GM12878 (cell line): ENCODE results near the gene ZNF428. TPM values are rescaled to one million over a fixed set of nuclear protein-coding genes. Genes with fewer than 3 reads are reported as not detected.

Experiments used
- ATAC-seq: fragments of 200-7000 bp; cut with Tn5 transposase; 3 replicates; pipeline ENCODE4 v1.9.1; 2020; ENCODE audit warnings: mild to moderate bottlenecking, moderate library complexity
- BruUV-seq: library from RNA; stranded (reverse); fragments of 400-500 nt; replicated peaks from 2 replicates; lab custom pipeline; 2021; lab: Mats Ljungman, UMichigan
- CTCF ChIA-PET: fragments of 300-600 bp; sonication (Branson Sonifier 250); formaldehyde crosslinking; extraction: SDS; loops from one replicate; lab custom pipeline; 2021; ENCODE audit warnings: inconsistent platforms; lab: Yijun Ruan, JAX
- POLR2A ChIA-PET: fragments of 350-600 bp; formaldehyde crosslinking; extraction: SDS; loops from one replicate; lab custom pipeline; 2021; ENCODE audit warnings: inconsistent platforms; lab: Charles Lee
- RAD21 ChIA-PET: fragments of 300-600 bp; sonication (Branson Sonifier 250); formaldehyde crosslinking; loops from one replicate; lab custom pipeline; 2023; ENCODE audit warnings: antibody characterized with exemption; ENCODE audit not compliant: unreplicated experiment; lab: Charles Lee
- SMC1A ChIA-PET: fragments of 300-600 bp; sonication (Branson Sonifier 250); formaldehyde crosslinking; loops from one replicate; lab custom pipeline; 2023; ENCODE audit not compliant: unreplicated experiment, uncharacterized antibody; lab: Charles Lee
- DNase-seq: peaks from one replicate; pipeline ENCODE4 v3.0.0-alpha.2; 2011; ENCODE audit warnings: low read depth, low spot score
- FAIRE-seq: peaks from 3 replicates; lab custom pipeline; 2011; peaks lifted over from hg19 to GRCh38; lab: Jason Lieb, UNC
- H2AFZ ChIP-seq: 2 replicates; pipeline ENCODE4 v1.6.0; 2011; ENCODE audit warnings: low read depth, low read length, control low read depth; ENCODE audit not compliant: control insufficient read depth
- H3K27ac ChIP-seq: 2 replicates; pipeline ENCODE4 v1.5.1; 2011; ENCODE audit warnings: control low read depth; ENCODE audit not compliant: control insufficient read depth, insufficient read depth
- H3K27me3 ChIP-seq, 2 experiments: replicated peaks in 1 of 2; 2 replicates each; pipeline versions ENCODE4 v1.6.0 to v1.6.1; 2011; ENCODE audit warnings: low read length in 1 of 2; ENCODE audit not compliant: control insufficient read depth in 2 of 2, insufficient read depth in 2 of 2
- H3K36me3 ChIP-seq, 2 experiments: 2 replicates each; pipeline ENCODE4 v1.5.1; 2011; ENCODE audit warnings: low read length in 1 of 2; ENCODE audit not compliant: control insufficient read depth in 2 of 2, insufficient read depth in 2 of 2
- H3K4me1 ChIP-seq: 2 replicates; pipeline ENCODE4 v1.6.1; 2011; ENCODE audit warnings: mild to moderate bottlenecking, low read length, moderate library complexity, mixed read lengths; ENCODE audit not compliant: control insufficient read depth, insufficient read depth
- H3K4me2 ChIP-seq: 2 replicates; pipeline ENCODE4 v1.6.0; 2011; ENCODE audit warnings: control low read depth; ENCODE audit not compliant: control insufficient read depth, insufficient read depth
- H3K4me3 ChIP-seq: fragments of 200-600 bp; sonication (generic); 2 replicates; pipeline ENCODE4 v1.5.1; 2016
- H3K79me2 ChIP-seq: 2 replicates; pipeline ENCODE4 v1.6.0; 2011; ENCODE audit warnings: low read length; ENCODE audit not compliant: control insufficient read depth, insufficient read depth
- H3K9ac ChIP-seq: 2 replicates; pipeline ENCODE4 v1.8.0; 2011; ENCODE audit warnings: low read length, control low read depth, mixed read lengths; ENCODE audit not compliant: control insufficient read depth, insufficient read depth
- H3K9me3 ChIP-seq: replicated peaks from 3 replicates; pipeline ENCODE4 v1.5.1; 2011; ENCODE audit warnings: mild to moderate bottlenecking, low read length; ENCODE audit not compliant: control insufficient read depth, insufficient read depth
- H4K20me1 ChIP-seq: 2 replicates; pipeline ENCODE4 v1.6.0; 2011; ENCODE audit not compliant: control insufficient read depth, insufficient read depth
- ATF2 ChIP-seq: IDR thresholded peaks from 2 replicates; pipeline ENCODE4 v1.6.1; 2012; ENCODE audit warnings: low read length, inconsistent platforms
- CHD4 ChIP-seq: fragments of 200-600 bp; sonication (generic); IDR thresholded peaks from 2 replicates; pipeline ENCODE4 v1.6.1; 2016; ENCODE audit warnings: mild to moderate bottlenecking
- IRF5 ChIP-seq: fragments of 450-650 bp; IDR thresholded peaks from 2 replicates; pipeline ENCODE4 v1.6.1; 2017; ENCODE audit warnings: borderline replicate concordance
- MYB ChIP-seq: fragments of 150-350 bp; IDR thresholded peaks from 2 replicates; pipeline ENCODE4 v1.6.1; 2014; ENCODE audit warnings: mild to moderate bottlenecking, low read depth, low read length, borderline replicate concordance
- RELB ChIP-seq: fragments of 450-650 bp; IDR thresholded peaks from 2 replicates; pipeline ENCODE4 v1.6.1; 2017; ENCODE audit warnings: low read depth, mild to moderate bottlenecking, moderate library complexity
- STAT1 ChIP-seq: fragments of 450-650 bp; conservative IDR thresholded peaks from 2 replicates; pipeline ENCODE4 v1.6.1; 2014; ENCODE audit warnings: antibody characterized with exemption, mild to moderate bottlenecking
- ZBTB33 ChIP-seq: fragments of 450-650 bp; IDR thresholded peaks from 2 replicates; pipeline ENCODE4 v1.6.1; 2017; ENCODE audit warnings: mild to moderate bottlenecking
- WGBS: methylation state at CpG from one replicate; pipeline ENCODE4 v1.1.6; 2016; ENCODE audit warnings: low lambda C conversion rate; ENCODE audit not compliant: insufficient replicate concordance, insufficient coverage; ENCODE audit errors: missing lambda C conversion rate; 5-methylcytosine and 5-hydroxymethylcytosine counted together
- in situ Hi-C: fragments of 300-500 bp; cut with MboI; formaldehyde crosslinking; loops from 9 replicates; pipeline ENCODE4 v1.14.3; 2018; ENCODE audit warnings: mixed read lengths
- intact Hi-C: fragments of 100-400 bp; cut with micrococcal nuclease; formaldehyde crosslinking; loops from one replicate; pipeline ENCODE4 v1.14.2; 2022; ENCODE audit not compliant: unreplicated experiment
- polyA plus RNA-seq, 11 experiments: library from polyadenylated mRNA; depleted of rRNA in 4 of 11; unstranded in 6 of 11; stranded (reverse) in 5 of 11; fragments of >200 nt; fragmentation: Nextera tagmentation in 4 of 11; fragmentation: Illumina TruSeq in 1 of 11; extraction: Ambion mirVana in 4 of 11; extraction: Trizol in 1 of 11; gene quantifications; 1 replicate in 1 of 11; 2 replicates in 10 of 11; pipeline versions ENCODE4 v1.2.1 to v1.2.3, GENCODE V29; 2011 to 2016; ENCODE audit warnings: inconsistent platforms in 2 of 11, missing spikeins in 2 of 11, low read depth in 1 of 11
- total RNA-seq, 4 experiments: library from RNA; depleted of rRNA in 3 of 4; stranded (reverse); fragments of >200 nt in 3 of 4; fragmentation: Illumina TruSeq in 1 of 4; extraction: Trizol in 1 of 4; gene quantifications; 2 replicates each; pipeline versions ENCODE4 v1.2.1 to v1.2.3, GENCODE V29; 2013 to 2021

The ZNF428 gene
- total and polyA plus RNA-seq, 10 of the 15 experiments (the other 5 are each of a cell fraction or from before 2014, with no cell fraction given) = 0.27 to 57.8 (median 20.4) TPM

GRCh38 chr19:43634506-43634871 lies 15.1 kb upstream of the ZNF428 start:
- DNase-seq (no peak), FAIRE-seq (no peak), ATAC-seq (no peak)
- Histone ChIP-seq H3K36me3 (no peaks in the 10 kb centered on the region), H4K20me1 (no peaks in the 10 kb centered on the region), H3K9me3 (no peaks in the 10 kb centered on the region), H3K79me2 (no peaks in the 10 kb centered on the region), H3K27ac (no peak overlapping the region), H3K4me1 (peaks cover 5% of the 10 kb centered on the region), H3K4me2 (no peak overlapping the region), H3K4me3 (no peak overlapping the region), H3K9ac (no peak overlapping the region), H2AFZ (no peak overlapping the region), H3K27me3 (peaks cover 8 to 10% of the 10 kb centered on the region in 2 experiments)
- in situ Hi-C loops = no loop called here
- ChIA-PET POLR2A (no interaction called here), SMC1A (no interaction called here), RAD21 (interaction anchor here (0.6 kb wide), 1 partner anchor 40 kb away, joined by 3 read pairs; no protein-coding TSS in a partner anchor), CTCF (interaction anchor here (1.6 kb wide), 1 partner anchor 114 kb away, joined by 4 read pairs; no protein-coding TSS in a partner anchor)
- intact Hi-C loops = no loop called here
- 39% methylated on average over 5 of the region's 5 CpGs for WGBS
- TF ChIP-seq MYB (no peak), ATF2 (no peak), IRF5 (no peak)
- no TSS peak for BruUV-seq

- no peak for FAIRE-seq
- no peak overlapping the region for H3K4me2 ChIP-seq
- H3K27me3 ChIP-seq = peaks cover 6 to 10% of the 10 kb centered on the region in 2 experiments
- H3K4me3 ChIP-seq = no peak overlapping the region
- H3K4me1 ChIP-seq = peaks cover 5% of the 10 kb centered on the region
- intact Hi-C loops (no loop called here), in situ Hi-C loops (no loop called here)
- CTCF ChIA-PET = interaction anchor here (1.6 kb wide), 1 partner anchor 114 kb away, joined by 4 read pairs; no protein-coding TSS in a partner anchor
- no peak overlapping the region for H3K9ac ChIP-seq
- no peaks in the 10 kb centered on the region for H3K36me3 ChIP-seq
- no peak overlapping the region for H2AFZ ChIP-seq
- POLR2A ChIA-PET = no interaction called here
- no peaks in the 10 kb centered on the region for H3K9me3 ChIP-seq
- DNase-seq = no peak
- BruUV-seq = no TSS peak
- no peak overlapping the region for H3K27ac ChIP-seq
- RAD21 ChIA-PET = interaction anchor here (0.6 kb wide), 1 partner anchor 40 kb away, joined by 3 read pairs; no protein-coding TSS in a partner anchor
- TF ChIP-seq RELB (no peak), ZBTB33 (no peak), CHD4 (no peak), STAT1 (no peak)
- WGBS = 30% methylated on average over 5 of the region's 5 CpGs
- H3K79me2 ChIP-seq = no peaks in the 10 kb centered on the region
- SMC1A ChIA-PET = no interaction called here
- H4K20me1 ChIP-seq = no peaks in the 10 kb centered on the region
- ATAC-seq = no peak
These were observed 14.6 kb upstream of the ZNF428 start for GRCh38 chr19:43634068-43634467.
